WTC11 (cell line): ENCODE data around the gene THOC1. TPM values are rescaled to one million over a fixed set of nuclear protein-coding genes. Genes with fewer than 3 reads are reported as not detected.

ENCODE experiments used
- ATAC-seq: fragments of 200-7000 bp; cut with Tn5 transposase; 2 replicates; pipeline ENCODE4 v1.10.0; 2021; ENCODE audit warnings: mild to moderate bottlenecking, moderate library complexity
- CTCF ChIA-PET: fragments of 300-600 bp; sonication (Branson Sonifier 250); formaldehyde crosslinking; loops from one replicate; lab custom pipeline; 2021; ENCODE audit warnings: antibody characterized with exemption; lab: Charles Lee
- POLR2A ChIA-PET: fragments of 350-600 bp; sonication (Branson Sonifier 250); formaldehyde crosslinking; loops from one replicate; lab custom pipeline; 2021; ENCODE audit warnings: antibody characterized with exemption; lab: Charles Lee
- DNase-seq: peaks from one replicate; pipeline ENCODE4 v3.0.0; 2021; ENCODE audit warnings: low spot score
- H3K27ac Mint-ChIP-seq: 2 replicates; pipeline ENCODE4 v1.8.0; 2021; ENCODE audit warnings: mixed read lengths
- H3K27me3 Mint-ChIP-seq: 2 replicates; pipeline ENCODE4 v1.8.0; 2021; ENCODE audit warnings: low read depth, mild to moderate bottlenecking, moderate library complexity, mixed read lengths
- H3K36me3 Mint-ChIP-seq: 2 replicates; pipeline ENCODE4 v1.8.0; 2021; ENCODE audit warnings: mixed read lengths
- H3K4me1 Mint-ChIP-seq: 2 replicates; pipeline ENCODE4 v1.8.0; 2022; ENCODE audit warnings: mixed read lengths
- H3K4me3 Mint-ChIP-seq: 2 replicates; pipeline ENCODE4 v1.8.0; 2021; ENCODE audit warnings: mild to moderate bottlenecking, moderate library complexity, mixed read lengths
- H3K9me3 Mint-ChIP-seq: 2 replicates; pipeline ENCODE4 v1.8.0; 2021; ENCODE audit warnings: mixed read lengths
- CREB1 ChIP-seq: sonication (generic); formaldehyde crosslinking; IDR thresholded peaks from 2 replicates; pipeline ENCODE4 v1.8.0; 2023; ENCODE audit warnings: mild to moderate bottlenecking, missing genetic modification reagents
- EMX1 ChIP-seq: fragments of 250-450 bp; sonication (Bioruptor Pico); IDR thresholded peaks from 2 replicates; pipeline ENCODE4 v1.8.0; 2021; ENCODE audit warnings: mild to moderate bottlenecking
- ETV6 ChIP-seq: sonication (generic); formaldehyde crosslinking; IDR thresholded peaks from 2 replicates; pipeline ENCODE4 v1.8.1; 2022; ENCODE audit warnings: mild to moderate bottlenecking, missing genetic modification reagents
- GABPB1 ChIP-seq: sonication (generic); formaldehyde crosslinking; IDR thresholded peaks from 2 replicates; pipeline ENCODE4 v1.8.1; 2023; ENCODE audit warnings: mild to moderate bottlenecking, missing genetic modification reagents
- KAT7 ChIP-seq: sonication (generic); formaldehyde crosslinking; IDR thresholded peaks from 2 replicates; pipeline ENCODE4 v1.8.1; 2023; ENCODE audit warnings: missing genetic modification reagents, mild to moderate bottlenecking, borderline replicate concordance
- RELA ChIP-seq: sonication (generic); formaldehyde crosslinking; IDR thresholded peaks from 2 replicates; pipeline ENCODE4 v1.8.1; 2022; ENCODE audit warnings: missing genetic modification reagents, mild to moderate bottlenecking, borderline replicate concordance
- ZNF121 ChIP-seq: sonication (generic); formaldehyde crosslinking; IDR thresholded peaks from 2 replicates; pipeline ENCODE4 v1.8.0; 2023; ENCODE audit warnings: missing genetic modification reagents
- ZNF138 ChIP-seq: sonication (generic); formaldehyde crosslinking; conservative IDR thresholded peaks from 2 replicates; pipeline ENCODE4 v1.8.1; 2022; ENCODE audit warnings: mild to moderate bottlenecking, moderate library complexity, missing genetic modification reagents
- ZNF423 ChIP-seq: fragments of 250-450 bp; sonication (Bioruptor Pico); IDR thresholded peaks from 2 replicates; pipeline ENCODE4 v2.1.2; 2022; ENCODE audit warnings: mild to moderate bottlenecking, moderate library complexity
- total RNA-seq: library from RNA; stranded (reverse); gene quantifications from 3 replicates; pipeline ENCODE4 v1.2.3, GENCODE V29; 2021
- TF ChIP-seq, protein P1 (sequence below): sonication (generic); formaldehyde crosslinking; IDR thresholded peaks from 2 replicates; pipeline ENCODE4 v1.8.0; 2023; ENCODE audit warnings: mild to moderate bottlenecking, missing genetic modification reagents
- TF ChIP-seq, protein P2 (sequence below): sonication (generic); formaldehyde crosslinking; IDR thresholded peaks from 2 replicates; pipeline ENCODE4 v1.8.0; 2022; ENCODE audit warnings: mild to moderate bottlenecking, missing genetic modification reagents
- TF ChIP-seq, protein P3 (sequence below): sonication (generic); formaldehyde crosslinking; IDR thresholded peaks from 2 replicates; pipeline ENCODE4 v1.8.1; 2023; ENCODE audit warnings: mild to moderate bottlenecking, missing genetic modification reagents, moderate library complexity
- TF ChIP-seq, protein P4 (sequence below): sonication (generic); formaldehyde crosslinking; IDR thresholded peaks from 2 replicates; pipeline ENCODE4 v1.8.0; 2022; ENCODE audit warnings: missing genetic modification reagents
- TF ChIP-seq, protein P5 (sequence below): fragments of 250-450 bp; sonication (Bioruptor Pico); IDR thresholded peaks from 2 replicates; pipeline ENCODE4 v1.9.0; 2021; ENCODE audit warnings: mild to moderate bottlenecking, borderline replicate concordance
- TF ChIP-seq, protein P6 (sequence below): fragments of 250-450 bp; sonication (Bioruptor Pico); IDR thresholded peaks from 2 replicates; pipeline ENCODE4 v1.9.0; 2021; ENCODE audit warnings: moderate library complexity, mild to moderate bottlenecking, inconsistent platforms, borderline replicate concordance
- TF ChIP-seq, protein P7 (sequence below): sonication (generic); formaldehyde crosslinking; IDR thresholded peaks from 2 replicates; pipeline ENCODE4 v1.8.0; 2022; ENCODE audit warnings: mild to moderate bottlenecking, missing genetic modification reagents
- TF ChIP-seq, protein P8 (sequence below): sonication (generic); formaldehyde crosslinking; IDR thresholded peaks from 2 replicates; pipeline ENCODE4 v1.8.0; 2023; ENCODE audit warnings: missing genetic modification reagents, mild to moderate bottlenecking, borderline replicate concordance

The THOC1 gene
- total RNA-seq, 1 experiment from 2014 or later = 65.8 TPM

DNA sequence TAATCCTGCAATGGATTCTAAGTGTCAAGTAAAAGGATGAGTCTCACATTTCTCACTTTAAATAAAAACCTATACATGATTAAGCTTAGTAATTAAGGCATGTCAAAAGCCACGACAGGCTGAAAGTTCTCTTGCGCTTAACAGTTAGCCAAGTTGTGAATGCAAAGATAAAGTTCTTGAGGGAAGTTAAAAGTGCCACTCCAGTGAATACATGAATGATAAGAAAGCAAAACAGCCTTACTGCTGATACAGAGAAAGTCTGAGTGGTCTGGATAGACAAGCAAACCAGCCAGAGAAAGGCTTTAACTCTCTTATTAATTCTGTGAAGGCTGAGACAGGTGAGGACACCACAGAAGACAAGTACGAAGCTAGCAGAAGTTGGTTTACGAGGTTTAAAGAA lies 12.7 kb downstream of the THOC1 start:
- ChIA-PET CTCF (no interaction called here), POLR2A (no interaction called here)
- Mint-ChIP-seq H3K4me3 (no peak overlapping the region), H3K27me3 (no peaks in the 10 kb centered on the region), H3K9me3 (no peaks in the 10 kb centered on the region), H3K4me1 (no peaks in the 10 kb centered on the region), H3K27ac (no peak overlapping the region), H3K36me3 (peaks cover 75% of the 10 kb centered on the region)
- ATAC-seq (no peak), DNase-seq (no peak)
- no peak for TF ChIP-seq GABPB1 (CRISPR knock-in tag)
- no peak for TF ChIP-seq ETV6 (CRISPR knock-in tag)
- no peak for TF ChIP-seq ZNF121 (CRISPR knock-in tag)
- TF ChIP-seq, protein P1, sequence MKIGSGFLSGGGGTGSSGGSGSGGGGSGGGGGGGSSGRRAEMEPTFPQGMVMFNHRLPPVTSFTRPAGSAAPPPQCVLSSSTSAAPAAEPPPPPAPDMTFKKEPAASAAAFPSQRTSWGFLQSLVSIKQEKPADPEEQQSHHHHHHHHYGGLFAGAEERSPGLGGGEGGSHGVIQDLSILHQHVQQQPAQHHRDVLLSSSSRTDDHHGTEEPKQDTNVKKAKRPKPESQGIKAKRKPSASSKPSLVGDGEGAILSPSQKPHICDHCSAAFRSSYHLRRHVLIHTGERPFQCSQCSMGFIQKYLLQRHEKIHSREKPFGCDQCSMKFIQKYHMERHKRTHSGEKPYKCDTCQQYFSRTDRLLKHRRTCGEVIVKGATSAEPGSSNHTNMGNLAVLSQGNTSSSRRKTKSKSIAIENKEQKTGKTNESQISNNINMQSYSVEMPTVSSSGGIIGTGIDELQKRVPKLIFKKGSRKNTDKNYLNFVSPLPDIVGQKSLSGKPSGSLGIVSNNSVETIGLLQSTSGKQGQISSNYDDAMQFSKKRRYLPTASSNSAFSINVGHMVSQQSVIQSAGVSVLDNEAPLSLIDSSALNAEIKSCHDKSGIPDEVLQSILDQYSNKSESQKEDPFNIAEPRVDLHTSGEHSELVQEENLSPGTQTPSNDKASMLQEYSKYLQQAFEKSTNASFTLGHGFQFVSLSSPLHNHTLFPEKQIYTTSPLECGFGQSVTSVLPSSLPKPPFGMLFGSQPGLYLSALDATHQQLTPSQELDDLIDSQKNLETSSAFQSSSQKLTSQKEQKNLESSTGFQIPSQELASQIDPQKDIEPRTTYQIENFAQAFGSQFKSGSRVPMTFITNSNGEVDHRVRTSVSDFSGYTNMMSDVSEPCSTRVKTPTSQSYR = no peak
- no peak for TF ChIP-seq CREB1
- TF ChIP-seq, protein P2, sequence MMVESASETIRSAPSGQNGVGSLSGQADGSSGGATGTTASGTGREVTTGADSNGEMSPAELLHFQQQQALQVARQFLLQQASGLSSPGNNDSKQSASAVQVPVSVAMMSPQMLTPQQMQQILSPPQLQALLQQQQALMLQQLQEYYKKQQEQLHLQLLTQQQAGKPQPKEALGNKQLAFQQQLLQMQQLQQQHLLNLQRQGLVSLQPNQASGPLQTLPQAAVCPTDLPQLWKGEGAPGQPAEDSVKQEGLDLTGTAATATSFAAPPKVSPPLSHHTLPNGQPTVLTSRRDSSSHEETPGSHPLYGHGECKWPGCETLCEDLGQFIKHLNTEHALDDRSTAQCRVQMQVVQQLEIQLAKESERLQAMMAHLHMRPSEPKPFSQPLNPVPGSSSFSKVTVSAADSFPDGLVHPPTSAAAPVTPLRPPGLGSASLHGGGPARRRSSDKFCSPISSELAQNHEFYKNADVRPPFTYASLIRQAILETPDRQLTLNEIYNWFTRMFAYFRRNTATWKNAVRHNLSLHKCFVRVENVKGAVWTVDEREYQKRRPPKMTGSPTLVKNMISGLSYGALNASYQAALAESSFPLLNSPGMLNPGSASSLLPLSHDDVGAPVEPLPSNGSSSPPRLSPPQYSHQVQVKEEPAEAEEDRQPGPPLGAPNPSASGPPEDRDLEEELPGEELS (CRISPR knock-in tag) = no peak
- no peak for TF ChIP-seq EMX1 (CRISPR knock-in tag)
- TF ChIP-seq ZNF423 (CRISPR knock-in tag) = no peak
- TF ChIP-seq, protein P3, sequence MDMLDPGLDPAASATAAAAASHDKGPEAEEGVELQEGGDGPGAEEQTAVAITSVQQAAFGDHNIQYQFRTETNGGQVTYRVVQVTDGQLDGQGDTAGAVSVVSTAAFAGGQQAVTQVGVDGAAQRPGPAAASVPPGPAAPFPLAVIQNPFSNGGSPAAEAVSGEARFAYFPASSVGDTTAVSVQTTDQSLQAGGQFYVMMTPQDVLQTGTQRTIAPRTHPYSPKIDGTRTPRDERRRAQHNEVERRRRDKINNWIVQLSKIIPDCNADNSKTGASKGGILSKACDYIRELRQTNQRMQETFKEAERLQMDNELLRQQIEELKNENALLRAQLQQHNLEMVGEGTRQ (CRISPR knock-in tag) = no peak
- TF ChIP-seq, protein P4, sequence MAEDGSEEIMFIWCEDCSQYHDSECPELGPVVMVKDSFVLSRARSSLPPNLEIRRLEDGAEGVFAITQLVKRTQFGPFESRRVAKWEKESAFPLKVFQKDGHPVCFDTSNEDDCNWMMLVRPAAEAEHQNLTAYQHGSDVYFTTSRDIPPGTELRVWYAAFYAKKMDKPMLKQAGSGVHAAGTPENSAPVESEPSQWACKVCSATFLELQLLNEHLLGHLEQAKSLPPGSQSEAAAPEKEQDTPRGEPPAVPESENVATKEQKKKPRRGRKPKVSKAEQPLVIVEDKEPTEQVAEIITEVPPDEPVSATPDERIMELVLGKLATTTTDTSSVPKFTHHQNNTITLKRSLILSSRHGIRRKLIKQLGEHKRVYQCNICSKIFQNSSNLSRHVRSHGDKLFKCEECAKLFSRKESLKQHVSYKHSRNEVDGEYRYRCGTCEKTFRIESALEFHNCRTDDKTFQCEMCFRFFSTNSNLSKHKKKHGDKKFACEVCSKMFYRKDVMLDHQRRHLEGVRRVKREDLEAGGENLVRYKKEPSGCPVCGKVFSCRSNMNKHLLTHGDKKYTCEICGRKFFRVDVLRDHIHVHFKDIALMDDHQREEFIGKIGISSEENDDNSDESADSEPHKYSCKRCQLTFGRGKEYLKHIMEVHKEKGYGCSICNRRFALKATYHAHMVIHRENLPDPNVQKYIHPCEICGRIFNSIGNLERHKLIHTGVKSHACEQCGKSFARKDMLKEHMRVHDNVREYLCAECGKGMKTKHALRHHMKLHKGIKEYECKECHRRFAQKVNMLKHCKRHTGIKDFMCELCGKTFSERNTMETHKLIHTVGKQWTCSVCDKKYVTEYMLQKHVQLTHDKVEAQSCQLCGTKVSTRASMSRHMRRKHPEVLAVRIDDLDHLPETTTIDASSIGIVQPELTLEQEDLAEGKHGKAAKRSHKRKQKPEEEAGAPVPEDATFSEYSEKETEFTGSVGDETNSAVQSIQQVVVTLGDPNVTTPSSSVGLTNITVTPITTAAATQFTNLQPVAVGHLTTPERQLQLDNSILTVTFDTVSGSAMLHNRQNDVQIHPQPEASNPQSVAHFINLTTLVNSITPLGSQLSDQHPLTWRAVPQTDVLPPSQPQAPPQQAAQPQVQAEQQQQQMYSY (CRISPR knock-in tag) = no peak
- TF ChIP-seq, protein P5, sequence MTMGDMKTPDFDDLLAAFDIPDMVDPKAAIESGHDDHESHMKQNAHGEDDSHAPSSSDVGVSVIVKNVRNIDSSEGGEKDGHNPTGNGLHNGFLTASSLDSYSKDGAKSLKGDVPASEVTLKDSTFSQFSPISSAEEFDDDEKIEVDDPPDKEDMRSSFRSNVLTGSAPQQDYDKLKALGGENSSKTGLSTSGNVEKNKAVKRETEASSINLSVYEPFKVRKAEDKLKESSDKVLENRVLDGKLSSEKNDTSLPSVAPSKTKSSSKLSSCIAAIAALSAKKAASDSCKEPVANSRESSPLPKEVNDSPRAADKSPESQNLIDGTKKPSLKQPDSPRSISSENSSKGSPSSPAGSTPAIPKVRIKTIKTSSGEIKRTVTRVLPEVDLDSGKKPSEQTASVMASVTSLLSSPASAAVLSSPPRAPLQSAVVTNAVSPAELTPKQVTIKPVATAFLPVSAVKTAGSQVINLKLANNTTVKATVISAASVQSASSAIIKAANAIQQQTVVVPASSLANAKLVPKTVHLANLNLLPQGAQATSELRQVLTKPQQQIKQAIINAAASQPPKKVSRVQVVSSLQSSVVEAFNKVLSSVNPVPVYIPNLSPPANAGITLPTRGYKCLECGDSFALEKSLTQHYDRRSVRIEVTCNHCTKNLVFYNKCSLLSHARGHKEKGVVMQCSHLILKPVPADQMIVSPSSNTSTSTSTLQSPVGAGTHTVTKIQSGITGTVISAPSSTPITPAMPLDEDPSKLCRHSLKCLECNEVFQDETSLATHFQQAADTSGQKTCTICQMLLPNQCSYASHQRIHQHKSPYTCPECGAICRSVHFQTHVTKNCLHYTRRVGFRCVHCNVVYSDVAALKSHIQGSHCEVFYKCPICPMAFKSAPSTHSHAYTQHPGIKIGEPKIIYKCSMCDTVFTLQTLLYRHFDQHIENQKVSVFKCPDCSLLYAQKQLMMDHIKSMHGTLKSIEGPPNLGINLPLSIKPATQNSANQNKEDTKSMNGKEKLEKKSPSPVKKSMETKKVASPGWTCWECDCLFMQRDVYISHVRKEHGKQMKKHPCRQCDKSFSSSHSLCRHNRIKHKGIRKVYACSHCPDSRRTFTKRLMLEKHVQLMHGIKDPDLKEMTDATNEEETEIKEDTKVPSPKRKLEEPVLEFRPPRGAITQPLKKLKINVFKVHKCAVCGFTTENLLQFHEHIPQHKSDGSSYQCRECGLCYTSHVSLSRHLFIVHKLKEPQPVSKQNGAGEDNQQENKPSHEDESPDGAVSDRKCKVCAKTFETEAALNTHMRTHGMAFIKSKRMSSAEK (CRISPR knock-in tag) = no peak
- TF ChIP-seq, protein P6, sequence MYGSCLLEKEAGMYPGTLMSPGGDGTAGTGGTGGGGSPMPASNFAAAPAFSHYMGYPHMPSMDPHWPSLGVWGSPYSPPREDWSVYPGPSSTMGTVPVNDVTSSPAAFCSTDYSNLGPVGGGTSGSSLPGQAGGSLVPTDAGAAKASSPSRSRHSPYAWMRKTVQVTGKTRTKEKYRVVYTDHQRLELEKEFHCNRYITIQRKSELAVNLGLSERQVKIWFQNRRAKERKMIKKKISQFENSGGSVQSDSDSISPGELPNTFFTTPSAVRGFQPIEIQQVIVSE (CRISPR knock-in tag) = no peak
- no peak for TF ChIP-seq ZNF138 (CRISPR knock-in tag)
- TF ChIP-seq, protein P7, sequence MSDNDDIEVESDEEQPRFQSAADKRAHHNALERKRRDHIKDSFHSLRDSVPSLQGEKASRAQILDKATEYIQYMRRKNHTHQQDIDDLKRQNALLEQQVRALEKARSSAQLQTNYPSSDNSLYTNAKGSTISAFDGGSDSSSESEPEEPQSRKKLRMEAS (CRISPR knock-in tag) = no peak
- no peak for TF ChIP-seq KAT7
- no peak for TF ChIP-seq RELA (CRISPR knock-in tag)
- TF ChIP-seq, protein P8, sequence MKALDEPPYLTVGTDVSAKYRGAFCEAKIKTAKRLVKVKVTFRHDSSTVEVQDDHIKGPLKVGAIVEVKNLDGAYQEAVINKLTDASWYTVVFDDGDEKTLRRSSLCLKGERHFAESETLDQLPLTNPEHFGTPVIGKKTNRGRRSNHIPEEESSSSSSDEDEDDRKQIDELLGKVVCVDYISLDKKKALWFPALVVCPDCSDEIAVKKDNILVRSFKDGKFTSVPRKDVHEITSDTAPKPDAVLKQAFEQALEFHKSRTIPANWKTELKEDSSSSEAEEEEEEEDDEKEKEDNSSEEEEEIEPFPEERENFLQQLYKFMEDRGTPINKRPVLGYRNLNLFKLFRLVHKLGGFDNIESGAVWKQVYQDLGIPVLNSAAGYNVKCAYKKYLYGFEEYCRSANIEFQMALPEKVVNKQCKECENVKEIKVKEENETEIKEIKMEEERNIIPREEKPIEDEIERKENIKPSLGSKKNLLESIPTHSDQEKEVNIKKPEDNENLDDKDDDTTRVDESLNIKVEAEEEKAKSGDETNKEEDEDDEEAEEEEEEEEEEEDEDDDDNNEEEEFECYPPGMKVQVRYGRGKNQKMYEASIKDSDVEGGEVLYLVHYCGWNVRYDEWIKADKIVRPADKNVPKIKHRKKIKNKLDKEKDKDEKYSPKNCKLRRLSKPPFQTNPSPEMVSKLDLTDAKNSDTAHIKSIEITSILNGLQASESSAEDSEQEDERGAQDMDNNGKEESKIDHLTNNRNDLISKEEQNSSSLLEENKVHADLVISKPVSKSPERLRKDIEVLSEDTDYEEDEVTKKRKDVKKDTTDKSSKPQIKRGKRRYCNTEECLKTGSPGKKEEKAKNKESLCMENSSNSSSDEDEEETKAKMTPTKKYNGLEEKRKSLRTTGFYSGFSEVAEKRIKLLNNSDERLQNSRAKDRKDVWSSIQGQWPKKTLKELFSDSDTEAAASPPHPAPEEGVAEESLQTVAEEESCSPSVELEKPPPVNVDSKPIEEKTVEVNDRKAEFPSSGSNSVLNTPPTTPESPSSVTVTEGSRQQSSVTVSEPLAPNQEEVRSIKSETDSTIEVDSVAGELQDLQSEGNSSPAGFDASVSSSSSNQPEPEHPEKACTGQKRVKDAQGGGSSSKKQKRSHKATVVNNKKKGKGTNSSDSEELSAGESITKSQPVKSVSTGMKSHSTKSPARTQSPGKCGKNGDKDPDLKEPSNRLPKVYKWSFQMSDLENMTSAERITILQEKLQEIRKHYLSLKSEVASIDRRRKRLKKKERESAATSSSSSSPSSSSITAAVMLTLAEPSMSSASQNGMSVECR (CRISPR knock-in tag) = no peak
